Ascending aorta (tissue), 2 donors: Measurements from ENCODE around the gene SNRNP70. TPM values are rescaled to one million over a fixed set of nuclear protein-coding genes. Genes with fewer than 3 reads are reported as not detected.
"Not testable (repeated sequence)": the region's sequence is repeated elsewhere in the genome, so short reads cannot be mapped to it uniquely, and the experiment has no call there.

ENCODE experiments used
- DNase-seq, 2 donors: peaks; one replicate each; pipeline ENCODE4 v3.0.0-alpha.2; 2019; ENCODE audit warnings: low spot score in 2 of 2
- H3K27ac ChIP-seq, 2 donors: fragments of 200-600 bp; sonication (generic); one replicate each; pipeline ENCODE4 v1.5.1; 2016 to 2017; ENCODE audit warnings: mild to moderate bottlenecking in 1 of 2
- H3K27me3 ChIP-seq: fragments of 200-600 bp; sonication (generic); one replicate; pipeline ENCODE4 v1.5.1; 2017
- H3K36me3 ChIP-seq, 2 donors: fragments of 200-600 bp; sonication (generic); one replicate each; pipeline ENCODE4 v1.5.1; 2016
- H3K4me1 ChIP-seq, 2 donors: fragments of 200-600 bp; sonication (generic); one replicate each; pipeline ENCODE4 v1.5.1; 2016 to 2017; ENCODE audit warnings: mild to moderate bottlenecking in 1 of 2
- H3K4me3 ChIP-seq, 2 donors: fragments of 200-600 bp; sonication (generic); one replicate each; pipeline ENCODE4 v1.5.1; 2016 to 2017; ENCODE audit warnings: mild to moderate bottlenecking in 1 of 2
- H3K9me3 ChIP-seq, 2 donors: fragments of 200-600 bp; sonication (generic); one replicate each; pipeline ENCODE4 v1.5.1; 2016
- intact Hi-C: fragments of 100-400 bp; cut with DNase I; formaldehyde crosslinking; loops from one replicate; pipeline ENCODE4 v1.15.1; 2023
- total RNA-seq: library from RNA; depleted of rRNA; stranded (reverse); fragments of >200 nt; gene quantifications from one replicate; pipeline ENCODE4 v1.1.0, GENCODE V29; 2016
- TF ChIP-seq, protein P1 (sequence below), 3 experiments: fragments of 200-600 bp in 2 of 3; fragments of 450-650 bp in 1 of 3; sonication (generic) in 2 of 3; IDR thresholded peaks; one replicate each; pipeline ENCODE4 v1.5.1; 2016 to 2019; ENCODE audit warnings: antibody characterized with exemption in 3 of 3, mild to moderate bottlenecking in 1 of 3, moderate library complexity in 1 of 3

Gene SNRNP70
- total RNA-seq, 1 donor from 2014 or later = 185 TPM

DNA sequence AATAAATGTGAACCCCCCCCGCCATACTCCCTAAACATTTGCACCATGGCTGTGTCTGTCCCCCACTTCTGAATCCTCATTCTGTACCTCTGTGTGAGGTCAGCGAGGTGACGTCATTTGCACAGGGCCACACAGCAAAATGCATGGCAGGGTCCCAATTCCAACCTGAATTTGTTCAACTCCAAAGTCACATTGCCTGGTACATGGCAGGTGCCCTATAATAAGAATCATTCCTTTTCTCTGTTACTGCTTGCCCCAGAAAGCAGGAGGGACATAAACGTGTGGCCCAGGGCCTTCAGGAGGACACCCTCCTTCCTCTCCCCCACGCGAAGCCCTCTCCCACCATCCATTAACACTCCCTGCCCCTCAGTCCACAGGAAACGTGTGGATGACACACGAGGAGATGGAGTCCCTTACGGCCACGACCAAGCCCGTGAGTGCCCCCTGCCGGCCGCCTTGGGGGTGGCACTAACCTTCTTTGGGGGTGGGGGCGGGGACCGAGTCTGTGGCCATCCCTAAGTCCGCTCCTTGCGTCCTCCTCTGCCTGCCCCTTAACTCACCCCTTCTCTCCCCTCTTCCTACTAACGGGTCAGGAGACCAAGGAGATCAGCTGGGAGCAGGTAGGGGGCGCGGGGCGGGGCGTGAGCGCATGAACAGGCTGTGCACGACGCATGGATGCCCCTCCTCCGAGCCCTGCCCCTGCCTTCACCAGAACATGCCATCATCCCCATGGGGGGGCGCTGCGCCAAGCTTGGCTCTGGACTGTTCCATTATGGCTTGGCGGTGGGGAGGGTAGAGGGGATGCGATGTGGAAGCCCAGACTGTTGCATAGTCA, 60.5 kb downstream of the SNRNP70 start:
- TF ChIP-seq, protein P1, sequence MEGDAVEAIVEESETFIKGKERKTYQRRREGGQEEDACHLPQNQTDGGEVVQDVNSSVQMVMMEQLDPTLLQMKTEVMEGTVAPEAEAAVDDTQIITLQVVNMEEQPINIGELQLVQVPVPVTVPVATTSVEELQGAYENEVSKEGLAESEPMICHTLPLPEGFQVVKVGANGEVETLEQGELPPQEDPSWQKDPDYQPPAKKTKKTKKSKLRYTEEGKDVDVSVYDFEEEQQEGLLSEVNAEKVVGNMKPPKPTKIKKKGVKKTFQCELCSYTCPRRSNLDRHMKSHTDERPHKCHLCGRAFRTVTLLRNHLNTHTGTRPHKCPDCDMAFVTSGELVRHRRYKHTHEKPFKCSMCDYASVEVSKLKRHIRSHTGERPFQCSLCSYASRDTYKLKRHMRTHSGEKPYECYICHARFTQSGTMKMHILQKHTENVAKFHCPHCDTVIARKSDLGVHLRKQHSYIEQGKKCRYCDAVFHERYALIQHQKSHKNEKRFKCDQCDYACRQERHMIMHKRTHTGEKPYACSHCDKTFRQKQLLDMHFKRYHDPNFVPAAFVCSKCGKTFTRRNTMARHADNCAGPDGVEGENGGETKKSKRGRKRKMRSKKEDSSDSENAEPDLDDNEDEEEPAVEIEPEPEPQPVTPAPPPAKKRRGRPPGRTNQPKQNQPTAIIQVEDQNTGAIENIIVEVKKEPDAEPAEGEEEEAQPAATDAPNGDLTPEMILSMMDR (IDR thresholded peaks at IDR 0.05) = peak; percentile 73 to 96 (median 91)
- intact Hi-C loops = loop anchor here (1.0 to 10.0 kb wide), 3 partner anchors 47 to 361 kb away; partner anchors contain the start of genes GYS1 and RUVBL2
- Histone ChIP-seq H3K27me3 (no peaks in the 10 kb centered on the region), H3K9me3 (no peaks in the 10 kb centered on the region), H3K4me1 (peaks cover 5 to 20% of the 10 kb centered on the region in 2 donors), H3K36me3 (no peaks in the 10 kb centered on the region), H3K27ac (no peak overlapping the region), H3K4me3 (peak overlapping the region in 1 of 2 donors; percentile 49)
- DNase-seq = peak in 1 of 2 donors; percentile 91

DNA sequence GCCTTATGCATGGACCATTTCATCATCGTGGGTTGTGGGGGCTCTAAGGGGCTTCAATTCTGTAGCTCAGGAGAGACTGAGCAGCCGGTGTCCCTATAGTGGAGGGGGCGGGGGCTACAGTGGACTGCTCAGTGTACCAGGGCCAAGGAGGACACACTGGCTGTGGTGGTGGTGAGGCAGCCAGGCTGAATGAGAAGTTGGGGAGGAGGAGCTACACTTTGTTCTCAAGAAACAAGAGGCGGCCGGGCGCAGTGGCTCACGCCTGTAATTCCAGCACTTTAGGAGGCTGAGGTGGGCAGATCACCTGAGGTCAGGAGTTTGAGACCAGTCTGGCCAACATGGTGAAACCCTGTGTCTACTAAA, 61.1 kb downstream of the SNRNP70 start:
- peak overlapping the region in 1 of 2 donors; percentile 49 for H3K4me3 ChIP-seq
- peaks cover 5 to 26% of the 10 kb centered on the region in 2 donors for H3K4me1 ChIP-seq
- not testable (repeated sequence) for H3K27me3 ChIP-seq, DNase-seq, H3K9me3 ChIP-seq, H3K27ac ChIP-seq, H3K36me3 ChIP-seq
- intact Hi-C loops = loop anchor here (5.0 to 10.0 kb wide), 2 partner anchors 154 to 362 kb away; partner anchors contain the start of genes GYS1 and RUVBL2

DNA sequence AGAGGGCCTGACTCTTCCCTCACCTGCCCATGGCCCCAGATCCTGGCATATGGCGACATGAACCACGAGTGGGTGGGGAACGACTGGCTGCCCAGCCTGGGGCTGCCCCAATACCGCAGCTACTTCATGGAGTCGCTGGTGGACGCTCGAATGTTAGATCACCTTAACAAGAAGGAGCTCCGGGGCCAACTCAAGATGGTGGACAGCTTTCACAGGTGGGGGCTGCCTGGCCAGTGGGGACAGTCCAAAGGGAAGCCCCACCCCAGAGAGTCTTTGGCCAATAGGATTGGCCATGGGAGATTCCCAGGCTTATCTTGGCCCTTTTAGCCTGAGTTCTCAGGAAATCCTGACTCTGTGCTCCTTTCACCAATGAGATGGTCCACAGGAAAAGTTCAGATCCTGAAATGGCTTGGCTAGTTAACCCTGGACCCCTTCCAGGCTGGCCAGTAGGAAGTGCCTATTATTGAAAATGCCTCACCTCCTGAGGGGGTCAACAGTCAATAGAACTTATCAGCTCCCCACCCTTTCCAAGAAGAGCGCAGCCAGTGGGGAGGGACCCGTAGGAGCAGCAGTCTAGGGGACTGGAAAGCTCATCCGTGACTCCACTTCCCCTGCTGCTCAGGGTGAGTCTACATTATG, 62.9 kb downstream of the SNRNP70 start:
- TF ChIP-seq, protein P1 (IDR thresholded peaks at IDR 0.05) = no peak
- Histone ChIP-seq H3K36me3 (no peaks in the 10 kb centered on the region), H3K27ac (no peak overlapping the region), H3K9me3 (no peaks in the 10 kb centered on the region), H3K4me1 (peaks cover 5 to 26% of the 10 kb centered on the region in 2 donors), H3K27me3 (no peaks in the 10 kb centered on the region), H3K4me3 (peak overlapping the region; percentile 55 to 89)
- intact Hi-C loops = loop anchor here (5.0 to 10.0 kb wide), 2 partner anchors 156 to 363 kb away; partner anchors contain the start of genes GYS1 and RUVBL2
- DNase-seq = no peak

DNA sequence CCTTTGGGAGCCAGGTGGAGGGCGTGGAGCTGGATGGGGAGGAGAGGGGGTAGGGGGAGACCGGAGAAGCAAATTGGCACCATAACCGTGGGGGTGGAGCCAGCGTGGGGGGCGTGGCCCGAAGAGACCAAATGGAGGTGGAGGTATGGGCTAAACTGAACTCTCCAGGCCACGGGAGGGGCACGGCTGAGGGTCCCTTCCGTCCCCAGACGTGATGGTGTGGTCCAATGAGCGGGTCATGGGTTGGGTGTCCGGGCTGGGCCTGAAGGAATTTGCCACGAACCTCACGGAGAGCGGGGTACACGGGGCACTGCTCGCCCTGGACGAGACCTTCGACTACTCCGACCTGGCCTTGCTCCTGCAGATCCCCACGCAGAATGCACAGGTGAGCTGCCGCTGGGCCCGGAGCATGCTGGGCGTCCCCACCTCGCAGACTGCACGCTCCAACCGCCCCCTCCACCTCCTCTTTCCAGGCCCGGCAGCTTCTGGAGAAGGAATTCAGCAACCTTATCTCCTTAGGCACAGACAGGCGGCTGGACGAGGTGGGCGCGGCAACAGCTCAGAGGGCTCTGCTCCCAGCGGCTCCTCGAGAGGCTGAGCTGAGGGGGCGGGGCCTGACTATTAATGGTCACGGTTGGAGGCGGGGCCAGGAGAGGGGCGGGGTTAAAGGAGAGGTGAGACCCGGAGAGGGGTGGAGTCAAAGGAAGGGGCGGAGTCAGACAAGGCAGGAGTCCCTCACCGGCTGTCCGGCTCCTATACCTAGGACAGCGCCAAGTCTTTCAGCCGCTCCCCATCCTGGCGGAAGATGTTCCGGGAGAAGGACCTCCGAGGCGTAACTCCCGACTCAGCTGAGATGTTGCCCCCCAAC, 63.8 kb downstream of the SNRNP70 start:
- peaks cover 5 to 26% of the 10 kb centered on the region in 2 donors for H3K4me1 ChIP-seq
- H3K27me3 ChIP-seq = no peaks in the 10 kb centered on the region
- TF ChIP-seq, protein P1 (IDR thresholded peaks at IDR 0.05) = no peak
- DNase-seq = peak; percentile 88 to 98
- peak overlapping the region; percentile 71 to 82 for H3K27ac ChIP-seq
- intact Hi-C loops = loop anchor here (1.0 to 10.0 kb wide), 4 partner anchors 30 to 364 kb away; partner anchors contain the start of genes C19orf73, GYS1, PPFIA3 and RUVBL2
- peak overlapping the region; percentile 55 to 89 for H3K4me3 ChIP-seq
- H3K9me3 ChIP-seq = no peaks in the 10 kb centered on the region
- no peaks in the 10 kb centered on the region for H3K36me3 ChIP-seq

DNA sequence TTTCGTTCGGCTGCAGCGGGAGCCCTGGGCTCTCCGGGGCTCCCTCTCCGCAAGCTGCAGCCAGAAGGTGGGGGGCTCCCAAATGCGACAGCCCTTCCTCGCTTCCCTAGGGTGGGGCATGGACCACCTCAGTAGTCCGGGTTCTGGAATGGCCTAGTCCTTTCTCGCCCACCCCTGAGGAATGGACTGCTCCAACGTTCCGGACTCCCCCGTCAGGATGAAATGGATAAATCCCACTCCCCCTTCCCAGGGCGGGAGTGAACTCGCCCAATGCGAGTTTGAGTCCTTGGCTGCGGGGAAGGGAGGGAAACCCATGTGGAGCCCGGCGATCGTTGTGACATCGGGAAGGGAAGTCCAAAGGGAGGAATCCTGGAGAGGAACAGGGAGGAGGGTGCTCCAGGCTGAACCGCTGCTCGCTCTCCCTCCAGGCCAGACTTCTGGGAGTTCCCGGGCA, 64.4 kb downstream of the SNRNP70 start:
- Histone ChIP-seq H3K4me1 (peaks cover 5 to 26% of the 10 kb centered on the region in 2 donors), H3K9me3 (no peaks in the 10 kb centered on the region), H3K27me3 (no peaks in the 10 kb centered on the region), H3K36me3 (no peaks in the 10 kb centered on the region), H3K4me3 (peak overlapping the region; percentile 55 to 89), H3K27ac (peak overlapping the region; percentile 71 to 82)
- DNase-seq = peak in 1 of 2 donors; percentile 88
- TF ChIP-seq, protein P1 (IDR thresholded peaks at IDR 0.05) = peak in 1 of 3 experiments; percentile 8
- intact Hi-C loops = loop anchor here (1.0 to 10.0 kb wide), 4 partner anchors 30 to 365 kb away; partner anchors contain the start of genes C19orf73, GYS1, PPFIA3 and RUVBL2
